ENCODE measurements around the gene SCGB1D1. TPM values are rescaled to one million over a fixed set of nuclear protein-coding genes. Genes with fewer than 3 reads are reported as not detected.
A peak's percentile ranks its signal among the peaks of the same experiment; 100 is the strongest.

Gene SCGB1D1
- polyA plus RNA-seq, 2 of the 4 experiments (the other 2 are of a cell fraction) = not detected

DNA sequence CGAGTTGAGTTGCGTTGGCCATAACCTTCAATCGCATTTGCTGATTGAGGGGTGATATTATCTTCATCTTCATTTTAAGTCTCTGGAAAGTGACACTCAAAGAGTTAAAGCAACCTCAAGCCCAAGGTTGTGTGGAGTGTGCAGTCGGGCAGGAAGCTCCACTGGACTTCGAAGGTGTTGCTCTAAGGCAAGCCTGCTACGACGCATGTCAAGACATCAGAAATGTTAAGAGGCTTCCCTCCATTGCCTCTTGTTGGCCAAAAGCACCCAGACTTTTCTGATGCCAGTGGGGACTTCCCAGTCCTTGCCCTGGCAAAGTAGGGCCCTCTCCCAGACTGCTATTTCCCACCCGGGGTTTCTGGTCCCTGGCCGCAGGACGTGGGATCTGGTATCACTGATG is 23.6 kb upstream of the SCGB1D1 start:
- no peak for ATAC-seq
- WGBS (ENCODE audit: missing lambda C conversion rate) = 62% methylated on average over 8 of the region's 10 CpGs
- ChIA-PET POLR2A (no interaction called here), CTCF (interaction anchor here (0.5 to 2.0 kb wide), 4 partner anchors 41 to 167 kb away, joined by 3 to 7 read pairs (median 3); no protein-coding TSS in a partner anchor)
- no peak for FAIRE-seq
- TF ChIP-seq HOXA7 (CRISPR knock-in tag; IDR thresholded peaks at IDR 0.05) (no peak), JUN (IDR thresholded peaks at IDR 0.05) (no peak), CBX8 (IDR thresholded peaks at IDR 0.05) (no peak), PBX3 (IDR thresholded peaks at IDR 0.05) (no peak), FOSL2 (IDR thresholded peaks at IDR 0.05) (no peak), FOSL2 (CRISPR knock-in tag; IDR thresholded peaks at IDR 0.05) (no peak), RFX5 (IDR thresholded peaks at IDR 0.05) (no peak), SMC3 (IDR thresholded peaks at IDR 0.05) (no peak), POLR2AphosphoS2 (conservative IDR thresholded peaks at IDR 0.05; ENCODE audit: low read length) (no peak), HOXB13 (CRISPR knock-in tag; IDR thresholded peaks at IDR 0.05; ENCODE audit: low read depth) (no peak), POLR2A (IDR thresholded peaks at IDR 0.05; ENCODE audit: low read length) (no peak), ESRRA (IDR thresholded peaks at IDR 0.05; ENCODE audit: borderline replicate concordance, low read length) (no peak)
- Histone ChIP-seq H3K4me1 (no peaks in the 10 kb centered on the region), H3K4me3 (no peak overlapping the region), H3K27ac (no peak overlapping the region), H3K4me2 (no peak overlapping the region), H3K9me3 (no peaks in the 10 kb centered on the region)
- DNase-seq (ENCODE audit: low read depth in 1 of 2, low spot score in 1 of 2) = no peak

DNA sequence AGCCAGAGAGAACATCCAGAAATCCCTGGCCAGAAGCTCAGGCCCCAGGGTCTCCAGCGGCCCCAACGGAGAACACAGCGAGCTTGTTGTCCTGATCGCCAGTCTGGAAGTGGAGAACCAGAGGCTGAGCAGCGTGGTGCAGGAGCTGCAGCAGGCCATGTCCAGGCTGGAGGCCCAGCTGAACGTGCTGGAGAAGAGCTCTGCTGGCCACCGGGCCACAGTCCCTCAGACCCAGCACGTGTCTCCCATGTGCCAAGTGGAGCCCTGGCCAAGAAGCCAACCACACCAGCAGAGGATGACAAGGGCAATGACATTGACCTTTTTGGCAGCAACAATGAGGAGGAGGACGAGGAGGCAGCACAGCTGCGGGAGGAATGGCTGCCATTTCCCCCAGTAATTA is 20.6 kb upstream of the SCGB1D1 start:
- Histone ChIP-seq H3K4me1 (no peaks in the 10 kb centered on the region; the same call in 2 of the 3 replicates), H3K4me3 (no peak overlapping the region), H3K4me2 (no peak overlapping the region), H3K27ac (no peak overlapping the region), H3K9me3 (no peaks in the 10 kb centered on the region)
- 59% methylated on average over 10 of the region's 10 CpGs for WGBS (ENCODE audit: missing lambda C conversion rate)
- no peak for ATAC-seq
- no peak for DNase-seq (ENCODE audit: low read depth in 1 of 2, low spot score in 1 of 2)
- CTCF ChIA-PET = interaction anchor here (0.7 to 4.1 kb wide), 6 partner anchors 13 to 141 kb away, joined by 3 to 21 read pairs (median 4); no protein-coding TSS in a partner anchor
- TF ChIP-seq BHLHE40 (IDR thresholded peaks at IDR 0.05; ENCODE audit: low read depth, low read length) (no peak), CHD2 (IDR thresholded peaks at IDR 0.05; ENCODE audit: low read length, partially characterized antibody) (no peak), ZNF302 (CRISPR knock-in tag; IDR thresholded peaks at IDR 0.05) (no peak), FOSL2 (IDR thresholded peaks at IDR 0.05) (no peak), FOSL2 (CRISPR knock-in tag; IDR thresholded peaks at IDR 0.05) (no peak)
- POLR2A ChIA-PET = no interaction called here
- FAIRE-seq = no peak

GRCh38 chr11:62169935-62170334 is 20.1 kb upstream of the SCGB1D1 start:
- H3K4me1 ChIP-seq = no peaks in the 10 kb centered on the region; the same call in 2 of the 3 replicates
- CTCF ChIA-PET = interaction anchor here (0.7 to 4.1 kb wide), 12 partner anchors 13 to 373 kb away, joined by 3 to 21 read pairs (median 4); no protein-coding TSS in a partner anchor
- no peak for TF ChIP-seq POLR2A (IDR thresholded peaks at IDR 0.05; ENCODE audit: low read length)
- no peaks in the 10 kb centered on the region for H3K9me3 ChIP-seq
- ATAC-seq (no peak), FAIRE-seq (no peak), DNase-seq (ENCODE audit: low read depth in 1 of 2, low spot score in 1 of 2) (no peak)
- no peak overlapping the region for H3K4me3 ChIP-seq
- 63% methylated on average over 1 of the region's 1 CpG for WGBS (ENCODE audit: missing lambda C conversion rate)
- POLR2A ChIA-PET = no interaction called here
- no peak overlapping the region for H3K4me2 ChIP-seq
- H3K27ac ChIP-seq = no peak overlapping the region

DNA sequence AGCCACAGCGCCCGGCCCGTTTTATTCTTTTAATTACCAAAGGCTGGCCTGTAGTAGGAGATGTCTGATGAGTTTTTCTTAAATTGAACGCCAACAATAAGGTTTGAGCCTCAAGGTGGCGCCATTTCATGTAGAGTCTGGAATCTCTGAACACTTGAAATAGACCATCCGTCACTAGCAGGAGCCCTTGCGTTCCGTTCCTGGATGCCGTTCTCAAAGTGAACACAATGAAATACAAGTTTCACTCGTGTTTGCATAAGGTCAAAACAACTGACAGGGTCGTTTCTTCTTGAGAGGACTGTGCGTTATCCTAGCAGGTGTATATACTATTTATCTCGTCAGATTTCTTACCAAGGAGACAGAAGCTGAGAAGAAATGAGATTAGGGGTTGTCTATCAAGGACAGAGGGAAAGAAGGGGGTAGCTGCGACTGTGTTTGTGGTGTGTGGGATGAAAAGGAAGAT is 18.7 kb upstream of the SCGB1D1 start:
- peak overlapping the region; percentile 65 for H3K4me2 ChIP-seq
- H3K4me3 ChIP-seq = peak overlapping the region; percentile 14; the same call in 1 of the 3 replicates
- peak; percentile 72 for FAIRE-seq
- peak; percentile 90 for ATAC-seq
- WGBS (ENCODE audit: missing lambda C conversion rate) = 2% methylated on average over 14 of the region's 14 CpGs
- ChIA-PET CTCF (interaction anchor here (0.6 to 4.1 kb wide), 31 partner anchors 9 to 617 kb away, joined by 3 to 21 read pairs (median 4); partner anchors contain the start of gene SCGB1D1), POLR2A (no interaction called here)
- peak; percentile 58 to 88 for DNase-seq (ENCODE audit: low read depth in 1 of 2, low spot score in 1 of 2)
- no peaks in the 10 kb centered on the region for H3K9me3 ChIP-seq
- no peak overlapping the region for H3K27ac ChIP-seq
- TF ChIP-seq ZSCAN20 (CRISPR knock-in tag; IDR thresholded peaks at IDR 0.05) (no peak), KDM5A (IDR thresholded peaks at IDR 0.05) (no peak), RAD21 (conservative IDR thresholded peaks at IDR 0.05 in 1 of 2, IDR thresholded peaks at IDR 0.05 in 1 of 2) (peak; percentile 68 to 78), SMC3 (IDR thresholded peaks at IDR 0.05) (peak; percentile 66), CTCF (IDR thresholded peaks at IDR 0.05) (peak; percentile 80), CBX2 (IDR thresholded peaks at IDR 0.05; ENCODE audit: borderline replicate concordance, low read depth) (no peak), ZNF302 (CRISPR knock-in tag; IDR thresholded peaks at IDR 0.05) (no peak), RFX5 (IDR thresholded peaks at IDR 0.05) (no peak), CBX8 (IDR thresholded peaks at IDR 0.05) (no peak)
- TF ChIP-seq, protein P1, sequence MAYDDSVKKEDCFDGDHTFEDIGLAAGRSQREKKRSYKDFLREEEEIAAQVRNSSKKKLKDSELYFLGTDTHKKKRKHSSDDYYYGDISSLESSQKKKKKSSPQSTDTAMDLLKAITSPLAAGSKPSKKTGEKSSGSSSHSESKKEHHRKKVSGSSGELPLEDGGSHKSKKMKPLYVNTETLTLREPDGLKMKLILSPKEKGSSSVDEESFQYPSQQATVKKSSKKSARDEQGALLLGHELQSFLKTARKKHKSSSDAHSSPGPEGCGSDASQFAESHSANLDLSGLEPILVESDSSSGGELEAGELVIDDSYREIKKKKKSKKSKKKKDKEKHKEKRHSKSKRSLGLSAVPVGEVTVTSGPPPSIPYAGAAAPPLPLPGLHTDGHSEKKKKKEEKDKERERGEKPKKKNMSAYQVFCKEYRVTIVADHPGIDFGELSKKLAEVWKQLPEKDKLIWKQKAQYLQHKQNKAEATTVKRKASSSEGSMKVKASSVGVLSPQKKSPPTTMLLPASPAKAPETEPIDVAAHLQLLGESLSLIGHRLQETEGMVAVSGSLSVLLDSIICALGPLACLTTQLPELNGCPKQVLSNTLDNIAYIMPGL (CRISPR knock-in tag; IDR thresholded peaks at IDR 0.05; ENCODE audit: borderline replicate concordance) = no peak
- TF ChIP-seq, protein P2, sequence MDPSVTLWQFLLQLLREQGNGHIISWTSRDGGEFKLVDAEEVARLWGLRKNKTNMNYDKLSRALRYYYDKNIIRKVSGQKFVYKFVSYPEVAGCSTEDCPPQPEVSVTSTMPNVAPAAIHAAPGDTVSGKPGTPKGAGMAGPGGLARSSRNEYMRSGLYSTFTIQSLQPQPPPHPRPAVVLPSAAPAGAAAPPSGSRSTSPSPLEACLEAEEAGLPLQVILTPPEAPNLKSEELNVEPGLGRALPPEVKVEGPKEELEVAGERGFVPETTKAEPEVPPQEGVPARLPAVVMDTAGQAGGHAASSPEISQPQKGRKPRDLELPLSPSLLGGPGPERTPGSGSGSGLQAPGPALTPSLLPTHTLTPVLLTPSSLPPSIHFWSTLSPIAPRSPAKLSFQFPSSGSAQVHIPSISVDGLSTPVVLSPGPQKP (IDR thresholded peaks at IDR 0.05; ENCODE audit: low read depth, low read length) = no peak
- no peaks in the 10 kb centered on the region; the same call in 2 of the 3 replicates for H3K4me1 ChIP-seq
